Spinal cord (tissue), 10 donors: ENCODE measurements around the gene ALKAL2. TPM values are rescaled to one million over a fixed set of nuclear protein-coding genes. Genes with fewer than 3 reads are reported as not detected.

Experiments
- DNase-seq, 6 donors: peaks; one replicate each; pipeline versions ENCODE4 v3.0.0 to v3.0.0-alpha.2; 2013 to 2015; ENCODE audit warnings: low spot score in 6 of 6, low read depth in 4 of 6
- H3K27ac ChIP-seq: one replicate; pipeline ENCODE4 v1.5.1; 2013; ENCODE audit warnings: low read depth, low read length, control low read depth
- H3K27me3 ChIP-seq: one replicate; pipeline ENCODE4 v1.6.1; 2013; ENCODE audit warnings: low read length; ENCODE audit not compliant: control insufficient read depth, insufficient read depth
- H3K36me3 ChIP-seq: one replicate; pipeline ENCODE4 v1.6.1; 2013; ENCODE audit warnings: low read length; ENCODE audit not compliant: control insufficient read depth, insufficient read depth
- H3K4me1 ChIP-seq: one replicate; pipeline ENCODE4 v1.6.1; 2013; ENCODE audit warnings: low read length; ENCODE audit not compliant: control insufficient read depth, insufficient read depth
- H3K4me3 ChIP-seq: one replicate; pipeline ENCODE4 v1.5.1; 2013; ENCODE audit warnings: low read depth, low read length, control low read depth
- H3K9me3 ChIP-seq: one replicate; pipeline ENCODE4 v1.6.1; 2013; ENCODE audit warnings: low read length; ENCODE audit not compliant: control insufficient read depth, insufficient read depth
- WGBS: methylation state at CpG from one replicate; pipeline ENCODE4 v1.1.5; 2013; ENCODE audit warnings: missing lambda C conversion rate; ENCODE audit not compliant: insufficient coverage; 5-methylcytosine and 5-hydroxymethylcytosine counted together
- polyA plus RNA-seq, 2 donors: library from polyadenylated mRNA; unstranded; fragments of 120-200 nt; gene quantifications; one replicate each; pipeline ENCODE4 v1.2.1, GENCODE V29; 2013; ENCODE audit not compliant: insufficient read length in 2 of 2
- total RNA-seq, 2 donors: library from RNA; depleted of rRNA in 1 of 2; stranded (reverse); fragments of 120-200 nt in 1 of 2; fragments of >200 nt in 1 of 2; gene quantifications; one replicate each; pipeline versions ENCODE4 v1.2.3 to v1.2.4, GENCODE V29; 2013 to 2014
- donor health status: healthy.

ALKAL2 gene
- total and polyA plus RNA-seq, 4 donors: 0.88 to 5.3 (median 3.4) TPM

- 22% methylated on average over 39 of the region's 42 CpGs for WGBS
- no peak for DNase-seq
- H3K9me3 ChIP-seq: peaks cover 1% of the 10 kb centered on the region
- H3K4me1 ChIP-seq: peaks cover 20% of the 10 kb centered on the region
- no peaks in the 10 kb centered on the region for H3K27me3 ChIP-seq
- H3K27ac ChIP-seq: no peak overlapping the region
- H3K4me3 ChIP-seq: peak overlapping the region; percentile 82
- no peaks in the 10 kb centered on the region for H3K36me3 ChIP-seq
Observed at GRCh38 chr2:263022-263738, 24.7 kb downstream of the ALKAL2 start.

DNA sequence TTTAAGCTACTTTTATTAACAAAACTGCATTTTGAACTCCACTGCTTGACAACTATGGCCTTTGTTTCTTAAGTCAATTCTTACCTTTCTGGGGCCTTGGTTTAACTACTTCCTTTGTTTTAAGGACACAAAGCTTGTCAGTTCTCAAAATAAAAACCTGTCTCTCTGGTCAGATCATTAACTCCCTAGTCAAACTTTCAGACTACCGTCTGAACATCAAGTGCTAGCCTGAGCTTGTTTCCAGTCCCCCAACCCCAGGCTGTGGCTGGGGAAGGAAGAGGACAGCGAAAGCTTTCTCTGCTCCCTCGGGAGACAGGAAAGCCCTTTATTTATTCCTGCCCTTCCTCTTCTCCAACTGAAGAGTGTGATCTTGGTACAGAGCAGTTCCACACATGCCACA lies 25.8 kb downstream of the ALKAL2 start:
- H3K27ac ChIP-seq: no peak overlapping the region
- peaks cover 1% of the 10 kb centered on the region for H3K9me3 ChIP-seq
- WGBS: 60% methylated on average over 1 of the region's 3 CpGs

GRCh38 chr2:260507-261161 lies 27.3 kb downstream of the ALKAL2 start:
- no peak for DNase-seq
- WGBS: 87% methylated on average over 5 of the region's 6 CpGs

More for the DNA sequence above, 25.8 kb downstream of the ALKAL2 start:
- no peak overlapping the region for H3K4me3 ChIP-seq
- no peaks in the 10 kb centered on the region for H3K36me3 ChIP-seq
- H3K4me1 ChIP-seq: peaks cover 20% of the 10 kb centered on the region
- no peaks in the 10 kb centered on the region for H3K27me3 ChIP-seq
- DNase-seq: no peak

GRCh38 chr2:259789-260331 lies 28.0 kb downstream of the ALKAL2 start:
- H3K27me3 ChIP-seq: no peaks in the 10 kb centered on the region

More at GRCh38 chr2:260507-261161, 27.3 kb downstream of the ALKAL2 start:
- H3K27me3 ChIP-seq: no peaks in the 10 kb centered on the region
- no peaks in the 10 kb centered on the region for H3K36me3 ChIP-seq
- peaks cover 20% of the 10 kb centered on the region for H3K4me1 ChIP-seq
- H3K4me3 ChIP-seq: no peak overlapping the region
- no peak overlapping the region for H3K27ac ChIP-seq
- H3K9me3 ChIP-seq: peaks cover 1% of the 10 kb centered on the region

GRCh38 chr2:258933-259332 lies 29.0 kb downstream of the ALKAL2 start:
- no peak overlapping the region for H3K4me3 ChIP-seq
- peaks cover 13% of the 10 kb centered on the region for H3K4me1 ChIP-seq
- H3K27ac ChIP-seq: no peak overlapping the region
- H3K9me3 ChIP-seq: peaks cover 1% of the 10 kb centered on the region
- WGBS: 95% methylated on average over 3 of the region's 3 CpGs
- no peak for DNase-seq
- no peaks in the 10 kb centered on the region for H3K27me3 ChIP-seq
- no peaks in the 10 kb centered on the region for H3K36me3 ChIP-seq

More at GRCh38 chr2:259789-260331, 28.0 kb downstream of the ALKAL2 start:
- Histone ChIP-seq H3K36me3 (no peaks in the 10 kb centered on the region), H3K4me1 (peaks cover 15% of the 10 kb centered on the region), H3K27ac (no peak overlapping the region), H3K9me3 (peaks cover 1% of the 10 kb centered on the region), H3K4me3 (no peak overlapping the region)
- WGBS: no CpG with 5 or more reads among the region's 2 CpGs
- DNase-seq: no peak

DNA sequence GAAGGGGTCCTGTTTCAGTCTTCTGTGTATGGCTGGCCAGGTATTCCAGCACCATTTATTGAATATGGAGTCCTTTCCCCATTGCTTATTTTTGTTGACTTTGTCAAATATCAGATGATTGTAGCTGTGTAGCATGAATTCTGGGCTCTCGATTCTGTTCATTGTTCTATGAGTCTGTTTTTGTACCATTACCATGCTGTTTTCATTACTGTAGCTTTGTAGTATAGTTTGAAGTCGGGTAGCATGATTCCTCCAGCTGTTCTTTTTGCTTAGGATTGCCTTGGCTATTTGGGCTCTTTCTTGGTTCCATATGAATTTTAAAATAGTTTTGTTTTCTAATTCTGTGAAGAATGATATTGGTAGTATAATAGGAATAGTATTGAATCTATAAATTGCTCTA lies 30.0 kb downstream of the ALKAL2 start:
- 85% methylated on average over 2 of the region's 2 CpGs for WGBS
- Histone ChIP-seq H3K4me3 (no peak overlapping the region), H3K27me3 (no peaks in the 10 kb centered on the region), H3K27ac (no peak overlapping the region), H3K4me1 (peaks cover 3% of the 10 kb centered on the region), H3K36me3 (no peaks in the 10 kb centered on the region), H3K9me3 (peaks cover 1% of the 10 kb centered on the region)
- no peak for DNase-seq

- DNase-seq: no peak
- Histone ChIP-seq H3K4me3 (no peak overlapping the region), H3K9me3 (peaks cover 1% of the 10 kb centered on the region), H3K36me3 (no peaks in the 10 kb centered on the region), H3K27ac (no peak overlapping the region), H3K27me3 (no peaks in the 10 kb centered on the region), H3K4me1 (peaks cover 3% of the 10 kb centered on the region)
- WGBS: 100% methylated on average over 1 of the region's 3 CpGs
Observed at GRCh38 chr2:257429-257828, 30.5 kb downstream of the ALKAL2 start.

GRCh38 chr2:256094-256493 lies 31.8 kb downstream of the ALKAL2 start:
- H3K27ac ChIP-seq: no peak overlapping the region
- 86% methylated on average over 3 of the region's 3 CpGs for WGBS
- no peaks in the 10 kb centered on the region for H3K27me3 ChIP-seq
- no peak overlapping the region for H3K4me3 ChIP-seq
- peaks cover 1% of the 10 kb centered on the region for H3K9me3 ChIP-seq
- no peaks in the 10 kb centered on the region for H3K4me1 ChIP-seq
- peaks cover 3% of the 10 kb centered on the region for H3K36me3 ChIP-seq
- no peak for DNase-seq

- WGBS: 100% methylated on average over 1 of the region's 2 CpGs
- Histone ChIP-seq H3K36me3 (peaks cover 3% of the 10 kb centered on the region), H3K4me3 (no peak overlapping the region), H3K9me3 (peaks cover 1% of the 10 kb centered on the region), H3K27me3 (no peaks in the 10 kb centered on the region), H3K27ac (no peak overlapping the region), H3K4me1 (no peaks in the 10 kb centered on the region)
- DNase-seq: no peak
Observed at GRCh38 chr2:255195-255594, 32.7 kb downstream of the ALKAL2 start.
